Lower leg skin (tissue), 3 donors: Measurements from ENCODE around the gene TPSG1.

Source experiments
- CTCF ChIP-seq, 3 donors: fragments of 450-650 bp; IDR thresholded peaks; one replicate each; pipeline ENCODE4 v1.5.1; 2016; ENCODE audit warnings: antibody characterized with exemption in 3 of 3, mild to moderate bottlenecking in 3 of 3, moderate library complexity in 2 of 3
- POLR2A ChIP-seq, 2 donors: fragments of 450-650 bp; IDR thresholded peaks; one replicate each; pipeline ENCODE4 v1.6.1; 2016 to 2017; ENCODE audit warnings: antibody characterized with exemption in 2 of 2, mild to moderate bottlenecking in 1 of 2, moderate library complexity in 1 of 2

GRCh38 chr16:1182316-1182671 is 42.8 kb downstream of the TPSG1 start:
- TF ChIP-seq CTCF (IDR thresholded peaks at IDR 0.05) (no peak), POLR2A (IDR thresholded peaks at IDR 0.05) (no peak)
